CMK (cell line): ENCODE results near the gene ADGRG1.
"Not testable (repeated sequence)": the region's sequence is repeated elsewhere in the genome, so short reads cannot be mapped to it uniquely, and the experiment has no call there.

Experiments
- DNase-seq: peaks from one replicate; pipeline ENCODE4 v3.0.0-alpha.2; 2010; ENCODE audit warnings: low read depth

ADGRG1 gene

GRCh38 chr16:57666353-57667047, 38.1 kb downstream of the ADGRG1 start:
- no peak for DNase-seq

- no peak for DNase-seq
Measured at GRCh38 chr16:57667048-57667525, 38.7 kb downstream of the ADGRG1 start.

DNA sequence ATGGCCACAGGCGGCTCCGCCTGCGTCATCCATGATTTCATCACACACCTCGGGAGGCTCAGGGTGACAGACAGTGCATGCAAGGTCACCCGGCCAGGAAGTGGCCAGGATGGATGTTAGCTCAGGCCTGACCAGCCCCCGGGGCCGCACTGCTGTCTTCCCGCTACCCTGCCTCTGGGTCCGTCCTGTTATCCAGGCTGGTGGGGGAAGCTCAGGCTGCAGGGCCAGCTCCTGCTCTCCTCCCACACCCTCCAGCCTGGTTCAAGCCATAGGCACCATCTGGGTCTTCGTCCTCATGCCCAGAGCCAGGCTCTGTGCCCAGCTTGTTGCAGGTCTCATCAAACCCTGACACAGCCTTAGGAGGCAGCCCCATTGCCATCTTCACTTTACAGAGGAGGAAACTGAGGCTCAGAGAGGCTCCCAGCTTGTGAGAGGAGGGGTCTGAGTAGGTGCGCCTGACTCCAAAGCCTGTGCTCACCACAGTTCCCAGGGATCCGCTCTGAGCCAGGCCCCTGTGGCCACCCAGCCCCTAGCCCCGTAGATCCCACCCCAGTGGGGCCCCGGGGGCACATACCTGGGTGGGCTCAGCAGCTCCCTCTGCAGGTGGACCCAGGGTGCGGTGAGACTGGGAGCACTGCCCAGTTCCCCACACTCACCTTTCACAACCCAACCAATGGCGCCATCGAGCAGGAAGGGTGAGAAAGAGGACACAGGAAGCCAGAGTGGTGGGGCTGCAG, 39.3 kb downstream of the ADGRG1 start:
- DNase-seq = peak; percentile 57

DNA sequence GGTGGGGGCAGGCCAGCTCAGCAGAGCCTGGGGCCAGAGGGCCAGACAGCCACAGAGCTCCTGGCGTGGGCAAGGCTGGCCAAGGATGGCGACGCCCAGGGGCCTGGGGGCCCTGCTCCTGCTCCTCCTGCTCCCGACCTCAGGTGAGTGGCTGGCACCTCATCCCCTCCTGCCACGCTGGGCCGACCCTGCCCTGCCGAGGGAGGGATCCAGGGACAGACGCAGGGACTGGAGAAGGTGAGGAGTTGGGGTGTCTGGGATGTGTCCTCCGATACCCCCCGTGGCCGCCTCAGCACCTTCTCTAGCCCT, 39.8 kb downstream of the ADGRG1 start, which contains the start of gene ADGRG3:
Gene ADGRG3, plus strand, starts transcription at position 44 of the 309 bp plus-strand sequence. Its CDS starts 42 bp downstream, at position 86.
- DNase-seq = no peak

GRCh38 chr16:57668630-57669475, 40.4 kb downstream of the ADGRG1 start:
- no peak for DNase-seq

- DNase-seq = no peak
Measured at GRCh38 chr16:57669476-57670162, 41.2 kb downstream of the ADGRG1 start.

GRCh38 chr16:57670196-57670595, 41.8 kb downstream of the ADGRG1 start:
- DNase-seq = no peak

DNA sequence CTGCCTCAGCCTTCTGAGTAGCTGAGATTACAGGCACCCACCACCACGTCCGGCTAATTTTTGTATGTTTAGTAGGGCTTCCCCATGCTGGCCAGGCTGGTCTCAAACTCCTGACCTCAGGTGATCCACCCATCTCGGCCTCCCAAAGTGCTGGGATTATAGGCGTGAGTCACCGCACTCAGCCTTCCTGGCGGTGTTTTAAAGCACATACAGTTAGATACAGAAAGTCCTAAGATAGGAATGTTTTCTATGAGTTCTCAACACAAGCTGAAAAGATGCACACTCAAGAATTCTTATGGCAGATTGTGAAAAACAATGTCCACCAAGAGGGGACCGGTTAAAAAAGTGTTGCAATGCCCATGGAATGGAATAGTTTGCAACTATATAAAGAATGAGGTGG, 43.0 kb downstream of the ADGRG1 start:
- not testable (repeated sequence) for DNase-seq

- DNase-seq = no peak
Measured at GRCh38 chr16:57672416-57672815, 44.0 kb downstream of the ADGRG1 start.

DNA sequence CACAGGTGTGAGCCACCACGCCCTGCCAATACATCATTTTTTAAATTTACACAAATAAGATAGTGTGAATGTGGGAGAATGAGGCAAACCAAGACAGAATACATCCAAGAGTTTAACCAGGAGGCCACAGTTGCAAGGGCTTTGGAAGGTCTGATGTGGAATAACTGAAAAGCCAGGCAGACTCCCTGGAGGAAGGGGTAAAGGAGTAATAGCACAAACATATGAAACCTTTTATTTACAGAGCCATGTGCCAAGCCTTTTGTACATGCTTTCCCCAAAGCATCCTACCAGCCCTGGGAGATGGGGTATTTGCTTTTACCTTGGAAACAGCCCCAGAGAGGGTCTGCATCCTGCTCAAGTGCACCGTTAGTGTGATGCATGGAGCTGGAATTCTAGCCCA, 44.4 kb downstream of the ADGRG1 start:
- no peak for DNase-seq

- DNase-seq = no peak
Measured at GRCh38 chr16:57675741-57676551, 47.5 kb downstream of the ADGRG1 start.

GRCh38 chr16:57676553-57677085, 48.2 kb downstream of the ADGRG1 start:
- DNase-seq = no peak

GRCh38 chr16:57677622-57678369, 49.4 kb downstream of the ADGRG1 start:
- no peak for DNase-seq

DNA sequence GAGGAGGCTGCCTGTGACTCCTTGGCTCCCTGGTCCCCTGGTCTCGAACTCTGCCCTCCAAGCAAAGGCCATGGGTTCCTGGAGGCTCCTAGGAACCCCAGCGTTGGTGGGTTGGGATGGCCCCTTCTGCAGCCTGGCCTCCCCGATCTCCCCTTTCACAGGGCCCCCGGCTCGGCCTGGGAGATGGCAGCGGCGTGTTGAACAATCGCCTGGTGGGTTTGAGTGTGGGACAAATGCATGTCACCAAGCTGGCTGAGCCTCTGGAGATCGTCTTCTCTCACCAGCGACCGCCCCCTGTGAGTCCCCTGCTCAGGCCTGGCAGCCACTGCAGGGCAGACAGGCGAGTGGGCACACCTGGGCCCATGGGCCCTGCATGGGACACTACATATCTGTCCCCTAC, 50.6 kb downstream of the ADGRG1 start:
- DNase-seq = no peak

DNA sequence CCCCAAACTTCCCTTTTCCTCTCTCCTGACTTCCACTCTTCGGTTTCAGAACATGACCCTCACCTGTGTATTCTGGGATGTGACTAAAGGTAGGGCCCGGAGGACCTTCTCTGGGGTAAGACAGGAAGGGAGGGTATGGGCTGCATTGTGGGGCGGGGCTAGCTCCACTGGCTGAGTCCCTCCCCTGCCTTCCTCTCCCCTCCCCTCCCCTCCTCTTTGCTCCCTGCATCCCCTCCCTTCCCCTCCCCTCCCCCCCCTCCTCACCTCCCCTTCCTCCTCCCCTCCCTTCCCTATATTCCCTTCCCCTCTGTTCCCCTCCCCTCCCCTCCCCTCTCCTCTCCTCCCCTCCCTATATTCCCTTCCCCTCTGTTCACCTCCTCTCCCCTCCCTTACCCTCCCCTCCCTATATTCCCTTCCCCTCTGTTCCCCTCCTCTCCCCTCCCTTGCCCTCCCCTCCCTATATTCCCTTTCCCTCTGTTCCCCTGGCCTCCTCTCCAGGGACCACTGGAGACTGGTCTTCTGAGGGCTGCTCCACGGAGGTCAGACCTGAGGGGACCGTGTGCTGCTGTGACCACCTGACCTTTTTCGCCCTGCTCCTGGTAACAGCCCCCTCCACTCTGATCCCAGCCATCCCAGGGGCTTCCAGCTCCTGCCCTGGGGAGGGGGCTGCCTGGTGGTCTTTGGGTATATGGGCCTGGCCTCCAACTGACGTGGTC, 51.5 kb downstream of the ADGRG1 start:
- DNase-seq = peak; percentile 84

DNA sequence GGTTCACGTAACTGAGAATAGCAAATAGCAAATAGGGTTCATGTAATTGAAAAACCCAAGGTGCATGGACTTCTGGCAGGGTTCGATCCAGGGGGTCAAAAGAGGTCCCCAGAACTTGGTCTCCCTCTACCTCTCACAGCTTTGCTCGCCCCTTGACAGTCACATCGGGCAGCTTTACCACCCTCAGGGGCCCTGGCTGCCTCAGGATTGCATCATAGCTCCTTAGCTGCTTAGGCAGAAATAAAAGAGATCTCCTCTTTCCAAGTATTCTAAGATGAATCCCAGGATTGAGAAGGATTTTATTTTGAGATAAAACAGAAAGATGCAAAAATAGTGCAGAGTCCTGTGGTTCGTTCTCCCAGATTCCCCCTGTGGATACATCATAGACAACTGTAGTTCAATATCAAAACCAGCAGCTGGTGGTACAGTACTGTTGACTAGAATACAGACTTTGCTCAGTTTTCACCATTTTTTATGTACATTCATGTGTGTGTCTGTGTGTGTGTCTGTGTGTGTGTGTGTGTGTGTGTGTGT, 52.5 kb downstream of the ADGRG1 start:
- DNase-seq = no peak

GRCh38 chr16:57681950-57682728, 53.7 kb downstream of the ADGRG1 start:
- DNase-seq = no peak
